BE2C (cell line): Measurements from ENCODE around the gene EEF1AKMT3.

ENCODE experiments used
- DNase-seq: peaks from one replicate; pipeline ENCODE4 v3.0.0-alpha.2; 2020
- H3K27me3 ChIP-seq: fragments of 250-450 bp; sonication (Bioruptor Pico); 2 replicates; pipeline ENCODE4 v1.5.1; 2020; ENCODE audit warnings: mild to moderate bottlenecking
- H3K36me3 ChIP-seq: fragments of 250-450 bp; sonication (Bioruptor Pico); 2 replicates; pipeline ENCODE4 v1.5.1; 2020; ENCODE audit warnings: mild to moderate bottlenecking
- H3K4me1 ChIP-seq: fragments of 250-450 bp; sonication (Bioruptor Pico); 2 replicates; pipeline ENCODE4 v1.5.1; 2020
- H3K4me3 ChIP-seq: 2 replicates; pipeline ENCODE4 v1.5.1; 2011; ENCODE audit warnings: low read depth, low read length
- H3K9me3 ChIP-seq: fragments of 250-450 bp; sonication (Bioruptor Pico); 2 replicates; pipeline ENCODE4 v1.5.1; 2020
- CTCF ChIP-seq: IDR thresholded peaks from 2 replicates; pipeline ENCODE4 v1.5.1; 2012; ENCODE audit warnings: mild to moderate bottlenecking, low read depth, low read length

The EEF1AKMT3 gene

GRCh38 chr12:57746025-57746424 lies 26.4 kb upstream of the EEF1AKMT3 start:
- TF ChIP-seq CTCF, result no peak
- Histone ChIP-seq H3K36me3 (peaks cover 44% of the 10 kb centered on the region), H3K4me1 (peaks cover 3% of the 10 kb centered on the region; the same call in 1 of the 2 replicates), H3K9me3 (no peaks in the 10 kb centered on the region), H3K27me3 (peaks cover 1% of the 10 kb centered on the region; the same call in 1 of the 2 replicates), H3K4me3 (peak overlapping the region; percentile 96)
- no peak for DNase-seq

- Histone ChIP-seq H3K27me3 (no peaks in the 10 kb centered on the region), H3K4me1 (peaks cover 7% of the 10 kb centered on the region), H3K36me3 (peaks cover 48% of the 10 kb centered on the region), H3K4me3 (no peak overlapping the region), H3K9me3 (no peaks in the 10 kb centered on the region)
- no peak for TF ChIP-seq CTCF
- DNase-seq, result no peak
Observed at GRCh38 chr12:57749061-57749460, 23.4 kb upstream of the EEF1AKMT3 start.

GRCh38 chr12:57750561-57751431 lies 21.6 kb upstream of the EEF1AKMT3 start:
- Histone ChIP-seq H3K4me3 (peak overlapping the region; percentile 92), H3K27me3 (peaks cover 3% of the 10 kb centered on the region), H3K4me1 (peaks cover 4% of the 10 kb centered on the region; the same call in 1 of the 2 replicates), H3K36me3 (peaks cover 48% of the 10 kb centered on the region), H3K9me3 (no peaks in the 10 kb centered on the region)
- DNase-seq, result no peak
- TF ChIP-seq CTCF, result no peak

GRCh38 chr12:57751432-57751787 lies 21.0 kb upstream of the EEF1AKMT3 start:
- Histone ChIP-seq H3K36me3 (peaks cover 44% of the 10 kb centered on the region), H3K9me3 (no peaks in the 10 kb centered on the region)
- no peak for TF ChIP-seq CTCF

DNA sequence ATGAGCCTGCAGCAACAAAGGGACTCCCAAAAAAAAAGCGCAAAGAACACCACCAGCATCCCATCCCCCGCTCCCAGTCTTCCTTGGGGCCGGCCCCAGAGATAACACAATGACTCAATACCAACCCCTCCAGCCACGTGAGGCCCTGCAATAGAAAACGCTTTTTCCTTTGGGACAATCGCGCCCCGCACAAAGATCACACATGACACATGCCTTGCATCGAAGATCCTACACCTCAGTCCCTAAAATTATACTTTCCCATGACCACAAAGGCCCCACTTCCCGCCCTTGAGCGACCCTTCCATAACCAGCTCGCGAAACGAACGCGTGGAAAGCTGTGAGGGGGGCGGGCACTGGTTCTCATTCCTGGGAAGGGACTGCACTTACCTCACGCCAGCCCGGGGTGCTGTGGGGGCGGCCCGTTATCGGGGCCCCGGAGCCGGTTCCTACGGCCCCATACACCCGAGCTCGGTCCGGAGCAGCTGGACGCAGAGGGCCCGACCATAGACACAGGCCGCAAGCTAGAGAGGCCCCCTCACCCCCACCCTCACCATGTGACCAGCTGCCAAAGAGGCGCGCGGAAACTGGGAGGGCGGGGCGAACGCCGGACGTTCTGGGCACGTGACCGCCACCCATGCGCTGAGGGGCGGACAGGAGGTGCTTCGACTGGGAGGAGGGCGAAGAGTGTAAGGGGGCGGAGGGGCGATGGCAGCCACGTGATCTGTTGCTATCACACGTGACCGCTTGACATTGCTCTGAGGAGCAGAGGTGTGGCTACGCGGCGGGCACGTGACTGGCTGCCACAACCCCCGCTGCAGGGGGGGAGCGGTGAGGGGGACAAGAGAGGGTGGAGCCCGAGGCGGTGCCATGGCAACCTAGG lies 20.4 kb upstream of the EEF1AKMT3 start, which contains the start of gene CDK4:
CDK4 (minus strand) TSS at position 523 of the 880 bp plus-strand sequence. CDS start 593 bp downstream, outside the sequence.
- TF ChIP-seq CTCF, result no peak
- peak; percentile 100 for DNase-seq
- Histone ChIP-seq H3K4me1 (peaks cover 4% of the 10 kb centered on the region; the same call in 1 of the 2 replicates), H3K9me3 (no peaks in the 10 kb centered on the region), H3K4me3 (peak within 1 kb of the TSS; percentile 92), H3K27me3 (peaks cover 11% of the 10 kb centered on the region), H3K36me3 (peaks cover 40% of the 10 kb centered on the region)

More at GRCh38 chr12:57751432-57751787, 21.0 kb upstream of the EEF1AKMT3 start:
- Histone ChIP-seq H3K4me3 (peak overlapping the region; percentile 92), H3K4me1 (peaks cover 4% of the 10 kb centered on the region; the same call in 1 of the 2 replicates), H3K27me3 (peaks cover 10% of the 10 kb centered on the region)
- DNase-seq, result no peak
